Umbilical cord (tissue), 1 donor: ENCODE results near the gene GTF2A1L. TPM values are rescaled to one million over a fixed set of nuclear protein-coding genes. Genes with fewer than 3 reads are reported as not detected.

Experiments used
- total RNA-seq: library from RNA; depleted of rRNA; stranded (reverse); fragments of >200 nt; gene quantifications from one replicate; pipeline ENCODE4 v1.2.3, GENCODE V29; 2014; ENCODE audit warnings: low replicate concordance; ENCODE audit not compliant: insufficient read depth

GTF2A1L gene
- total RNA-seq, 1 donor from 2014 or later: 99.9 TPM

Other genes with a start within 250 kb of the GTF2A1L start
- 54.7 TPM for gene PPP1R21, start 177.1 kb upstream of the GTF2A1L start, total RNA-seq
- 164 TPM for gene STON1, start 87.7 kb upstream of the GTF2A1L start, total RNA-seq
- 2.6 TPM for gene LHCGR, start 137.9 kb downstream of the GTF2A1L start, total RNA-seq